Bronchial epithelial cell (primary cell): ENCODE measurements around the gene RAVER1. TPM values are rescaled to one million over a fixed set of nuclear protein-coding genes. Genes with fewer than 3 reads are reported as not detected.

Experiments used
- DNase-seq: peaks from one replicate; pipeline ENCODE4 v3.0.0-alpha.2; 2010; ENCODE audit warnings: low read depth
- FAIRE-seq: peaks from 2 replicates; lab custom pipeline; 2011; peaks lifted over from hg19 to GRCh38; lab: Jason Lieb, UNC
- H3K27me3 ChIP-seq: 2 replicates; pipeline ENCODE4 v1.5.1; 2011; ENCODE audit warnings: low read length; ENCODE audit not compliant: control insufficient read depth, insufficient read depth
- H3K36me3 ChIP-seq: 2 replicates; pipeline ENCODE4 v1.5.1; 2011; ENCODE audit warnings: low read length; ENCODE audit not compliant: control insufficient read depth, insufficient read depth
- H3K4me3 ChIP-seq: 2 replicates; pipeline ENCODE4 v1.5.1; 2011; ENCODE audit warnings: mild to moderate bottlenecking, low read depth, low read length, control low read depth
- CTCF ChIP-seq: IDR thresholded peaks from 2 replicates; pipeline ENCODE4 v1.5.1; 2011; ENCODE audit warnings: mild to moderate bottlenecking, moderate library complexity, low read length, control low read depth, inconsistent platforms; ENCODE audit not compliant: insufficient read depth, severe bottlenecking
- total RNA-seq: library from RNA; depleted of rRNA; stranded (reverse); fragments of >200 nt; gene quantifications from 2 replicates; pipeline ENCODE4 v1.2.1, GENCODE V29; 2014

The RAVER1 gene
- total RNA-seq, 1 donor from 2014 or later = 4.2 TPM

GRCh38 chr19:10291554-10292205, 41.6 kb downstream of the RAVER1 start:
- FAIRE-seq = no peak
- no peaks in the 10 kb centered on the region for H3K27me3 ChIP-seq
- H3K36me3 ChIP-seq = peaks cover 14% of the 10 kb centered on the region
- TF ChIP-seq CTCF = no peak
- DNase-seq = no peak
- H3K4me3 ChIP-seq = peak overlapping the region; percentile 67

GRCh38 chr19:10290876-10291553, 42.3 kb downstream of the RAVER1 start:
- H3K36me3 ChIP-seq = peaks cover 14% of the 10 kb centered on the region
- TF ChIP-seq CTCF = no peak
- peak; percentile 36 for DNase-seq
- peak overlapping the region; percentile 67 for H3K4me3 ChIP-seq
- no peak for FAIRE-seq
- H3K27me3 ChIP-seq = no peaks in the 10 kb centered on the region

- DNase-seq = no peak
- H3K4me3 ChIP-seq = peak overlapping the region; percentile 67
- TF ChIP-seq CTCF = no peak
Observed at GRCh38 chr19:10290357-10290875, 42.9 kb downstream of the RAVER1 start.

GRCh38 chr19:10289836-10290356, 43.4 kb downstream of the RAVER1 start, which contains the start of gene ICAM5:
ICAM5 (plus strand) TSS chr19:10289952; CDS start chr19:10290044, 92 bp downstream.
- no peak for FAIRE-seq
- no peak for TF ChIP-seq CTCF
- Histone ChIP-seq H3K36me3 (peaks cover 14% of the 10 kb centered on the region), H3K4me3 (peak within 1 kb of the TSS; percentile 67), H3K27me3 (no peaks in the 10 kb centered on the region)
- peak; percentile 27 for DNase-seq

More at GRCh38 chr19:10290357-10290875, 42.9 kb downstream of the RAVER1 start:
- H3K36me3 ChIP-seq = peaks cover 14% of the 10 kb centered on the region
- no peaks in the 10 kb centered on the region for H3K27me3 ChIP-seq
- FAIRE-seq = no peak

- FAIRE-seq (no peak), DNase-seq (peak; percentile 41)
Observed at GRCh38 chr19:10289167-10289835, 44.0 kb downstream of the RAVER1 start.

More at GRCh38 chr19:10289167-10289835, 44.0 kb downstream of the RAVER1 start:
- TF ChIP-seq CTCF = no peak
- peak overlapping the region; percentile 67 for H3K4me3 ChIP-seq
- no peaks in the 10 kb centered on the region for H3K27me3 ChIP-seq
- H3K36me3 ChIP-seq = peaks cover 16% of the 10 kb centered on the region
